HG03354 (cell line): ENCODE results near the gene RAB22A.
"Not testable (repeated sequence)": the region's sequence is repeated elsewhere in the genome, so short reads cannot be mapped to it uniquely, and the experiment has no call there.

Experiments
- ATAC-seq: cut with Tn5 transposase; IDR thresholded peaks from one replicate; pipeline ENCODE4 v1.9.1; 2021; ENCODE audit warnings: mild to moderate bottlenecking; ENCODE audit not compliant: unreplicated experiment, poor library complexity, severe bottlenecking

The RAB22A gene

DNA sequence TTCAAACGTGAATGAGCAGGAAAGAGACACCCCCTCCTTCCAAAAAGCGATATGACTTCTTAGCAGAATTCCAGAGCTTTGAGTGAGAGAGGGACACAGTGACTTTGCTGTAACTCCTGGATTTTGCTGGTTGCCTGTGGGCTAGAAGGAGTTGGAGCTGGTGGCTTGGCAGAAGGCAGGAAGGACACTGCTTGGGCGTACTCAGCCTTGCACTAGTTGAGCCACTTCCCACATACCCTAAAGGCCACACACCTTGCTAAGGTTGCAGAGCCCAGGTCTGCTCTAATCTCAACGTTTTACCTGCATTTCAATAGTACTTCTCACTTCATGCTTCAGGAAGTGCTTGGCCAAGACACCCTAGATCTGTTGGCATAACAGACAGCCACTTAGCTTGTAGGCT, 30.6 kb downstream of the RAB22A start:
- no peak for ATAC-seq

DNA sequence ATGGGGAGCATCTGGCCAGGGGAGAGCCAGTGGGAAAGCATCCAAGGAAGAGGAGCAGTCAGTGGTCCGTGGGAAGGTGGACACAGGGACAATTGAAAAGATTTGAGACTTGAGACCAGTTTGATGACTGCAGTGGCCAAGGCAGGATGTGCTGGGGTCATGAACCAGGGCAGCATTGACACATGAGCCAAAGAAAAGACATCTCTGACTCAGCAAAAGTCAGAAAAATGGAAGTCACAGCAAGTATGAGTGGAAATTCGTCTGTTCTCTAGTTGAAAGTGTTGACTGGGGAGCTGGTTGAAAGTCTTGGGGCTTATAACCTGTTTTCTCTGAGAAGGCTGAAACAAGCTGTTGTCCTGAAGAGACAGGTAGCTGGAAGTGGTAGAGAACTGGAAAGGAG, 31.3 kb downstream of the RAB22A start:
- no peak for ATAC-seq

DNA sequence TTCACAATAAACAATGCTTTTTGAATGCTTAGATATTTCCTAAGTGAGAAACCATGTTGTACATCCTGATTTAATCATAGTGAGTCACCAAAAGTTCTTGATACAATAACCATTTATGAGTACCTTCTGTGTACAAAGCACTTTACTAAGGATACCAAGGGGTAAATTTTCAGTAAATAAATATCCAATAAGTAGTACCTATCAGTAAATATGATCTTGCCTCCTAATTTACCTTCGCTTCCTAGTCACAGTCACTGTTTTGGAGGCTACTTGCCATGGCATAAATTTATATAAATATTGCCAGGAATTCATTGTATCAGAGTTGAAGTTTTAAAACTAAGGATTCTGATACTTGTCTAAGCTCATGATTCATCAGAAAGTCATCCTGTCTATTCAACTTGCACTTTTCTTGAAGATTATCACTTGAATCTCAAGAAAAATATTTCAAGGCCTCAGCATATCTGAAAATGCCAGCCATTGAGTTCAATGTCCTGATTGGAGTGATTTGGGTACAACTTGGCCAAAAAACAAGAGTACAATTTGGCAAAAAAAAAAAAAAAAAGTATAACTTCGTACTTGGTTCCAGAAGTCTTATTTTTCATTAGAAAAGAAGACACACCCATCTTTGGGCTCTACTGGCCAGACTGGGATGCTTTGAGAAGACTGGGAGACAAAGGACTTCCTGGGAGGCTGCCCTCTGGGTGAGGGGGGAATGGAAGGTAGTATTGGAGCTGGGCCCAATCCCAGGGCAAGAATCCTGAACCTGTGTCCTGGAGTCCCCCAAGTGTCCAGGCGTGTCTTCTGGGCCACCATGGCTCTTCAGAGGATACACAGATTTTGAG, 32.8 kb downstream of the RAB22A start:
- no peak for ATAC-seq

DNA sequence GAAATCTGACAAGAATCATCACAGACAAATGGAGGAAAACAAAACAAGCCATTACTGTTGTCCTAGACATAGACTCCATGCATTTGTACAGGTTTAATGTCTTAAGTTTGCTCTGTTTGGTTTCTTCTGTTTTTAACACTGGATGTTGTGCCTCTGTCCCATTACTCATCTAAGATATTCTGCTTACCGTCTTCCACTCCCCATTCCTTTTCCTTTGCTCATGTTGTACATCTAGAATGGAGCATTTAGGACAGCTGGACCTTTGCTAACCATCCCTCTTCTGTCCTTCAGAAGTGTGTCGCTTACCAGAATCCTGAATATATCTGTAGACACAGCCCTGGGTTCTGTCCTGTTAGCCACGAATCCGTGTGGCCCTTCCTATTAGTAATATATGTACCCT, 35.2 kb downstream of the RAB22A start:
- ATAC-seq: no peak

DNA sequence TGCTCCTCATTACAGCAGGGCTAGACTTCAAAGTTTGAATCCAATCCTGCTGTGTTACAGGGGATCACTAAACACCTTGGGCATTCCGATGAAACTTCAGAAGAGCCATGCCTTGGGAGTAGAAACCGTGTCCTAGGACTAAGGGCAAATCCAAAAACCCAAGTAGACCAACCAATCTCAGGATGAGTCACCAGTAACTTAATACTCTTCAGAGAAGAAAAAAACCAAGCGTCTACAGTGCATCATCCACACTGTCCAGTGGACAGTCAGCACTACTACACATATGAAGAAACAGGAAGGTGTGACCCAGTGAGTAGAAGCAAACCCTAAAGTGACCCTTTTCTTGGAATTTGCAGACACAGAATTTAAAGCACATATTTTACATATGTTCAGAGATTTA, 40.1 kb downstream of the RAB22A start:
- ATAC-seq: no peak

DNA sequence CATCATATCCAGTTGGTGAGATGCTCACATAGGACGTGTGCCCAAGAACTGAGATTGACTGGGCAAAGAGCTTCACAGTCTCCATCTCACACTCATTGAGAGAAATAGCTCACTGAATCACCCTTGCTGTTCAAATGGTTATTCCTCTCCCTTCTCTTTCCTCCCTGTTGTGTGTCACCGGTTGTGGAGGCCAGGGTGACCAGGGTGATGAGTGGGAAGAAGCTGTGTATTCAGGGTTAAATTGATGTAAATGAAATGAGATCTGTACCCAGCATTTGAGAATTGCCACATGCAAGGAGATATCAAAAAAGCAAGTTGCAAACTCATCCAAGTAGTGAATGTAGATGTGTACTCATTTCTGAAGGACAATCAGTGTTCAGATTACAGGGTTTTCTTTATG, 43.0 kb downstream of the RAB22A start:
- no peak for ATAC-seq

DNA sequence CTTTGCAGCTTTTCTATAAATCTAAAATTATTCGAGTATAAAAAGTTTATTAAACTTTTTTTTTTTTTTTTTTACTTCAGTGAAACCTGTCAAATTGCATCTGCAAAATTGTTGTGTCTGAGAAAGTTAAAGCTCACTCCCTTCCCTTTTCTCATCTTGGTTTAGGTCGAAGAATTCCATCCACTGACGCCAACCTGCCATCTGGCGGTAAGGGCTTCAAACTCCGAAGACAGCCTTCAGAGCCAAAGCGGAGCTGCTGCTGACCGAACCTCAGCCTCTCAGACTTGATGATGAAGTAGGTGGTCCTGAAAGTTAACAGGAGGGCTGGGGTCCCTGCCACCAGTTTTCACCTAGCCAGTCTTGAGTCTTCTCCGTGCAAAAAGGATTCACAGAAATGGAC, 49.9 kb downstream of the RAB22A start:
- ATAC-seq: no peak

DNA sequence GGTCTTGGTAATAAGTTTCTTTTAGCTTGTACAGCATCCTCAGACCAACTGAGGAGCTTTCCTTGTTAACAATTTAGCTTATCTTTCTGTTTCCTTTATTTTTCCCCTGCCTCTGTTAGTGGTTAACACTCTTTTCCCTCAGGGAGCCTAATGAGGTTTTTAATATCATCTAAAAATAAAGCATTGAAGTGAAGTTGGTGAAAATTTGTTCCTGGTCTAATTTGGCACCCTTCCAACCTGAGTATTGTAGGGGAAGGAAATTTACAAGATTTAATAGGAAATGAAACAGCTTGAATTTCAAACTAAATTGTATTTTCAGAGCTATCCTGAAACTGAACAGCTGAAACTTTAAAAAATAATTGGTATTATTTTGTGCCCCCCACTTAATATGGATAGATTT, 51.4 kb downstream of the RAB22A start:
- no peak for ATAC-seq

DNA sequence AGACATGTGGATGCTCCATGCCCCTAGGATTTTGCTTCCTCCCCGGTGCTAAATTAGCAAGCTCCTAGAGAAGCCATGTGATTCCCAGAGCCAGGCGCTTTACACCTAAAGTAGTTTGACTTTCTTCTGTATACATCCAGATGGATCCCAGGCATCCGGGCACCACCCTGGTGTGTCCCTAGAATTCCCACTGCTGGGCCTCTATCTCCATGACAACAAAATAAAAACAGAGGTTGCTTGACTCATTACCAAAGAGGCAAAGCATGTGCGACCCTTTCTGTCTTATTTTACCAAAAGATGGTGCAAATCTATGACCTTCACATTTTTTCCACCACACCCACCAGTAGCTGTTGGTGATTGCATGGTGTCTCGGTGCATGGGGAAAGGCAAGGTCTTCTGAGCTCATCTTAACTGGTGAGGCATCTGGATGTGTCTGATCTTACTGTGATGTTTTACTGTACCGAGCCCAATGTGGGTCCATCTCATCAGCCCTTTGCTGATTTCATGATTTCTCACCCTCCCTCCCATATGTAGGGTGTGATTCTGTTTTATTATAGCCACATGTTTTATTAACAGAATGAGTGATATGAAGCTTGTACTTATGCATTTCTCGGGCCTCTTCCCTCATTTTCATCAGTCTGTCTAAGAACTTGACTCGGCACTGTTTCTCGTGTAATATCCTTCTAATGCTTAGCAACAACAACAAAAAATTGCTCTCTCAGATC, 52.1 kb downstream of the RAB22A start:
- ATAC-seq: no peak

DNA sequence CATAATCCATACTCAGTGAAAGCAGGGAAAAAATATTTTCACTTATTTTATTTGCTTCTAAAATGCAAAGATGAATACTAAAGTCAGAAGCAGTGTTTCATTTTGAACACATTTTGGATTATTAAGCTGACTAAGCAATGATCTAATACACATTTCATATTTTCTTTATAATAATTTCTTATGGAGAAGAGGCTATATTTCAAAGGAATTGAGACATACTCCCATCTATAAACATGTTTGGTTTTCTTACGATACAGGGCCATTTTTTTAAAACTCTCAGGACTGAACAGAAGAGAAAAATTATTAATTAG, 52.6 kb downstream of the RAB22A start:
- ATAC-seq: no peak

DNA sequence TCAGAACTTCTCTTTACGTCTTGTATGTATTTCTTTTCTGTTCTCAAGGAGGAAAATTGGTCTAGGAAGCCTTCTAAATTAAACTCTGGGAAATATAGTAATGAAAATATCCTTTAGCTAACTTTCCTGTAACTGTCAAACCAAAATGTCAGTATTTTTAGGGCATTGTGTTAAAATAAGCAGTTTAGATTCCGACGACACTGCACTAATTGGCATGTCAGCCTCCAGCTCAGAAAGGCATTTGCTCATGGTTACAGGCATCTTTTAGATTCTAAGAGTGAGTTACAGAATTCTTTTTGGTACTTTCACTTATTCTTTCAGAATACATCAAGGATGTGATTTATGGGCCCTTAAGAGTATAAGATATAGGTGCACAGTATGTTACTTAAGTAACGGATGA, 53.5 kb downstream of the RAB22A start:
- no peak for ATAC-seq

DNA sequence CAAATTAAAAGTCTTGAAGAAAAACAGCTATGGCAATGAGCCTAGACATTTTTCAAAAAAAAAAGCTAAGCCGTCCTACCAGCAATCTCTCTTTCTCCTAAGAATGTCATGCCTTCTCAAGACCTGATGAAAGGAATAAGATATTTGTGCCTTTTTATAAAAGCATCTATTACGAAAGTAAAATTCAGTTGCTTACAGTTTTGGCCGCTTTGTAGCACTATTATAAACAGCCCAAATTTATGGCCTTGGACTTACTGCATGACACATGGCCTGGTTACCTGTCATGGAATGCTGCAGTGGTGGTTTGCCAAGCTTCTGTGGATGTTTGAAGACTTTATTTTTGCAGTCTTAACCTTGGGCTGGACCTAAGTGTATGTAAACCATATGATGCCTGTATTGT, 57.4 kb downstream of the RAB22A start:
- ATAC-seq: no peak

DNA sequence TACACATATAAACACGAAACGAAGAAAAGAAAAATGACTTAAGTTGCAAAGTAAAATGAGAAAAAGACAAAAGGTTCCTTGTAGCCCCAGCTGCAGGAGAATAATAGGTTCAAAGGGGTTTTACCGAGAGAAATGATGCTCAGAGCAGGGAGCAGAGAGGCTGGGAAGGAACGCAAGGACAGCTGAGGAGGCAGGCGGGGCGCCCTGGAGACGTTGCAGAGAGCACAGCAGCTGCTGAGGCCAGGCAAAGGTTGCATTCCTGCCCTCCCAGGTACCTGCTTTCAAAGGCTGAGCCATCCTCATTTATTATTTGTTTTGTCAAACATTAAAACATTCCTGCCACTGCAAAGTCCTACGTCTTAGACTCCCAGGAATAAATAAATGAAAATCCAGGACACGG, 63.3 kb downstream of the RAB22A start:
- ATAC-seq: no peak

DNA sequence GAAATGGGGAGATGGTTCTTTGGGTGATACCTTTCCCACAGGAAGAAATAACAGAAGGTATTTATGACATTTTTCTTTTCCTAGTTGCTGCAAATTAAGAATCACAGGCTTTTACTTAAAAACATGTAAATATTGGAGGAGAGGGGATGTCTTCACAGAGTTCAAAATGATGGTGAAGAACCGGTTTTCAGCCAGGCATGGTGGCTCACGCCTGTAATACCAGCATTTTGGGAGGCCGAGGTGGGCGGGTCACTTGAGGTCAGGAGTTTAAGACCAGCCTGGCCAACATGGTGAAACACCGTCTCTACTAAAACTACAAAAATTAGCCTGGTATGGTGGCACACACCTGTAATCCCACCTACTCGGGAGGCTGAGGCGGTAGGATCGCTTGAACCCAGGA, 63.8 kb downstream of the RAB22A start:
- not testable (repeated sequence) for ATAC-seq

DNA sequence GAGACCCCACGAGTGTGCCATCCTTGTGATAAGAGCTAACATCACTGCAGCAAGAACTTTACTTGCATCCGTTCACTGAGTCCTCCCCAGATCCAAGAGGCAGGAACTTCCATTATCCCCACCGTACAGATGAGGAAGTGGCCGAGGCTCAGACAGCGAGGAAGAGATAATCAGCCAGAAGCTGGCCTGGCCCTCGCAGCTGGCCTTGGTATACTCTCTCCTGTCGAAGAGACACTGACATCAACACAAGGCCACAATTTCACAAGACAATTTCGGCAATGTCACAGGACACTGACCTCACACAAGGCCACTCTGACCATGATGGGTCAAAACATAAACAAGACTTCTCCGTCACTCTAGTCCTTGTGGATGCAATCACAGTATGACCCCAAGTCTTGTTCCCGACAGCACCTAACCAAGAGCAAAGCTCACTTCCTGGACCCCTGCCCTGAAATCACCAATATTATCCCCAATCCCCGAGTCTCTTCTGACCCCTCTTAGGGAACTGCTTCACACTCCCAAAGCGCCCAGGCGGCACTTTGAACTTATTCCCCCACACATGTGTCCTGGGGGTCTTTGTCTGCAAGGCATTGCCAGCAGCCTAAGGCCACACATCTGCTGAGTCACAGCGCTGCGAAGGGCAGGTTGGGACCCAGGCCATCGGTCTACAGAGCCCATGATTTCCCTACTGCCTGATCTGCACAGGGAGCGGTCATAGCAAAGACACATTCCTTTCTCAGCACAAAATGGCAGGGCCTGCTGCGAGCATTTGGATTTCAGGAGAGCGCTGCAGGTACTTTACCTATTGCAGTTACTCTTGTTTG, 64.7 kb downstream of the RAB22A start:
- ATAC-seq: no peak

DNA sequence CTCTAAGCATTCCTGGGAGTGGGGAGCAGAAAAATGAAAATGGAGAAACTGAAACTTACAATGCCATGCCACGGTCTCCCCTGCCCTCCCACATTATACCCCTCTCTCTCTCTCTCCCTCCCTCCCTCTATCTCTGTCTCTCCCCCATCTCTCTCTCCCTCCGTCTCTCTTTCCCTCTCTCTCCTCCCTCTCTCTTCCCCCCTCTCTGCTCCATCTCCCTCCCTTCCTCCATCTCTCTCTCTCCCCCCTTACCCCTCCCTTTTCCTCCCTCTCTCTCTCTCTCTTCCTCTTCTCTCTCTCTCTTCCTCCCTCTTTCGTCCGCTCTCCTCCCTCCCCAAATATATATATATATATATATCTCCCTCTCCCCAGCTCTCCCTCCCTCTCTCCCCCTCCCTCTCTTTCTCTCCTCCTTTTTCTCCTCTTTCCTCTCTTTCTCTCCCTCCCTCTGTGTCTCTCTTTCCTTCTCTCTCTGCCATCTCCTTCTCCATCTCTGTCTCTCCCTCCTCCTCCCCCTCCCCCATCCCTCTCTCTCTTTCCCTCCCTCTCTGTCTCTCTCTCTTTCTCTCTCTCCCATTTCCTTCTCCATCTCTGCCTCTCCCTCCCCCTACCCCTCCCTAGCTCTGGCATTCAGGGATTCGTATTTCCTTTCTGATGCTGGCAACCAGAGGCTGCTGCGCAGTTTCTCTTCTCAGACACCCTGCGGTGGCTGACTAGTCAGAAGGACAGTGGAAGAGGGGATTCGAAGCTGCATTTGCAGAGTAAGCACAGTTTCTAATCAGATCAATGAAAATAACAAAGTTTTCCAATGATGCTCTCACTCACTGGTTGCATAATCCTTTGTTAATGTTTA, 65.6 kb downstream of the RAB22A start:
- ATAC-seq: no peak

DNA sequence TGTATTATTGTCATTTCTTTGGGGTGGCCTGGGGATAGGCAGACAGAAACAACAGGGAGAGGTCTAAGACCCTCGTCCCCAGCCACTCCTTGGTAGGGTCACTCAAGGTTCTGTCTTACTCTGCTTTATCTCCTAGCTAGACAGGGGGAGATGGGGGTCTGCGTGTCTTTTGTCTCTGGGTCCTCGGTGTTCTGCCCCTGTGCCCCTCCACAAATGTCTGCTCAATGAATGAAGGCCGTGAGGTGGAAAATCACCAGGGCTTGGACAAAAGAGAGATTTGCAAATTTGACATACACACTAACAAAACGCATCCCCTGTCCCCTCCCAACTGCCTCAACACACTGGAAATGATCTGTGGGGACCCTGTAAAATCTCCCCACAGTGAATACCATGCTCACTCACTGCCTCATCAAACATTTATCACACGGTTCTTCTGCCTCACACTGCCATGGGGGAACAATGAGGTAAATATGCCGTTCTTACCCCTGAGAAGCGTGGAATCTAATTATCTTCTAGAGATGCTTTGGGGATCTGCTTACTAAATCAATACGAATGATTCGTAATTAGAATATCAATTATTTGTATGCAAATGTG, 66.3 kb downstream of the RAB22A start:
- ATAC-seq: no peak

DNA sequence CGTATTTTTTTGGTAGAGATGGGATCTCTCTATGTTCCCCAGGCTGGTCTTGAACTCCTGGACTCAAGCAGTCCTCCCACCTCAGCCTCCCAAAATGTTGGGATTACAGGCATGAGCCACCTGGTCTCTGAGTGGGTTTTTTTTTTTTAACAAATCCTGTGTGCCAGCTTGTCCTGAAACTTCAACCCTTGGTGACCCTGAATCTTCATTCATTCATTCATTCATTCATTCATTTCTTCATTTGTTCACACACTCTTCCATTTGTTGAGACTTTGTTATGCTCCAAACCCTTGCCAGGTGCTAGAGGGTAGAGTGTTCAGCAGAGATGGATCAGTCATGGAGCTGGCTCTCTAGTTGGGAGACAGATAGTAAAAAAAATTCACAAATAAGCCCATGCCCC, 67.5 kb downstream of the RAB22A start:
- ATAC-seq: no peak

DNA sequence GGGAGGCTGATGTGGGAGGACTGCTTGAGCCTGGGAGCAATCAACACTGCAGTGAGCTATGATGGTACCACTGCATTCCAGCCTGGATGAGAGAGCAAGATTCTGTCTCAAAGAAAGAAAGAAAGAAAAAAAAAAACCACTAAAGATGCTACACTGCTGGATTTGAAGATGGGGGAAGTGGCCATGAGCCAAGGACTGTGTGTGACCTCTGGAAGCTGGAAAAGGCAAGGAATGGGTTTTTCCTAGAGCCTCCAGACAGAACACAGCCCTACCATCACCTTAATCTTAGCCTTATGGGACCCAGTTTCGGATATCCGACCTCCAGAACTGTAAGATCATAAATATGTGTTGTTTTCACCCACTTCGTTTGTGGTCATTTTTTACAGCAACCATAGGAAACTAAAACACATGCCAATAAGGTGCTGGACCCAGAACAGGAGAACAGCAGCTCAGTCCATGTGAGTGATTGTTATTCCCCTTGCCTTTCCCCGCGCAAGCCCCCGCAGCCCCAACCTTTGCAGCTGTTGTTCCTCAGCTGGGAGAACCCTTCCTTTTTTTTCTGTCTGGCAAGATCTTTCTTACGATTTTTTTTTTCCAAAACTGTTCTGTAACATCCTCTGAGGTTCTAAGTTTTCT, 68.4 kb downstream of the RAB22A start:
- ATAC-seq: no peak
